PC-3 (cell line): Measurements from ENCODE around the gene ADAM23. TPM values are rescaled to one million over a fixed set of nuclear protein-coding genes. Genes with fewer than 3 reads are reported as not detected.

Experiments
- ATAC-seq: fragments of 200-7000 bp; cut with Tn5 transposase; 2 replicates; pipeline ENCODE4 v1.9.1; 2020; ENCODE audit warnings: mild to moderate bottlenecking, moderate library complexity
- BruUV-seq: library from RNA; stranded (reverse); fragments of 400-500 nt; replicated peaks from 2 replicates; lab custom pipeline; 2021; lab: Mats Ljungman, UMichigan
- CTCF ChIA-PET: fragments of 300-600 bp; sonication (Branson Sonifier 250); formaldehyde crosslinking; loops from one replicate; lab custom pipeline; 2022; ENCODE audit warnings: antibody characterized with exemption; lab: Charles Lee
- POLR2A ChIA-PET: fragments of 300-600 bp; sonication (Branson Sonifier 250); formaldehyde crosslinking; loops from one replicate; lab custom pipeline; 2022; ENCODE audit warnings: antibody characterized with exemption; ENCODE audit not compliant: unreplicated experiment; lab: Charles Lee
- DNase-seq: peaks from one replicate; pipeline ENCODE4 v3.0.0-alpha.2; 2015
- H2AFZ ChIP-seq: fragments of 300-600 bp; sonication (generic); 2 replicates; pipeline ENCODE4 v1.6.0; 2016; ENCODE audit warnings: antibody characterized with exemption, low read length
- H3F3A ChIP-seq: fragments of 300-600 bp; sonication (generic); one replicate; pipeline ENCODE4 v1.6.0; 2017; ENCODE audit warnings: antibody characterized with exemption, low read length, control low read depth, mild to moderate bottlenecking; ENCODE audit not compliant: unreplicated experiment
- H3K27ac ChIP-seq: fragments of 300-600 bp; sonication (generic); 2 replicates; pipeline ENCODE4 v1.5.1; 2016; ENCODE audit warnings: mild to moderate bottlenecking, low read length
- H3K27me3 ChIP-seq: fragments of 300-600 bp; sonication (generic); 2 replicates; pipeline ENCODE4 v1.6.1; 2016; ENCODE audit warnings: low read length, mixed read lengths
- H3K36me3 ChIP-seq: fragments of 300-600 bp; sonication (generic); 2 replicates; pipeline ENCODE4 v1.6.1; 2016; ENCODE audit warnings: low read depth, mixed run types, low read length, mixed read lengths
- H3K4me1 ChIP-seq: fragments of 300-600 bp; sonication (generic); 2 replicates; pipeline ENCODE4 v1.5.1; 2016; ENCODE audit warnings: low read length; ENCODE audit not compliant: insufficient read depth
- H3K4me2 ChIP-seq: fragments of 300-600 bp; sonication (generic); 2 replicates; pipeline ENCODE4 v1.6.0; 2016; ENCODE audit warnings: low read length
- H3K4me3 ChIP-seq: fragments of 300-600 bp; sonication (generic); 2 replicates; pipeline ENCODE4 v1.5.1; 2016; ENCODE audit warnings: mild to moderate bottlenecking, low read length, mixed read lengths
- H3K79me2 ChIP-seq: fragments of 300-600 bp; sonication (generic); 2 replicates; pipeline ENCODE4 v1.6.1; 2017; ENCODE audit warnings: low read length, mixed read lengths
- H3K9ac ChIP-seq: fragments of 300-600 bp; sonication (generic); 2 replicates; pipeline ENCODE4 v1.6.0; 2016; ENCODE audit warnings: mild to moderate bottlenecking, low read length
- H3K9me2 ChIP-seq: fragments of 300-600 bp; sonication (generic); replicated peaks from 2 replicates; pipeline ENCODE4 v1.6.1; 2016; ENCODE audit warnings: mixed run types, low read length, mixed read lengths
- H3K9me3 ChIP-seq: fragments of 300-600 bp; sonication (generic); 2 replicates; pipeline ENCODE4 v1.6.1; 2016; ENCODE audit warnings: low read length, mixed read lengths
- H4K20me1 ChIP-seq: fragments of 300-600 bp; sonication (generic); 2 replicates; pipeline ENCODE4 v1.6.1; 2016; ENCODE audit warnings: low read length, mixed read lengths
- CTCF ChIP-seq: fragments of 300-600 bp; sonication (generic); conservative IDR thresholded peaks from 2 replicates; pipeline ENCODE4 v1.5.1; 2017; ENCODE audit warnings: antibody characterized with exemption, low read depth, mild to moderate bottlenecking, low read length
- EZH2 ChIP-seq: fragments of 300-600 bp; sonication (generic); IDR thresholded peaks from one replicate; pipeline ENCODE4 v1.6.1; 2017; ENCODE audit warnings: antibody characterized with exemption, mild to moderate bottlenecking, low read length; ENCODE audit not compliant: unreplicated experiment
- EZH2phosphoT487 ChIP-seq: fragments of 300-600 bp; sonication (generic); IDR thresholded peaks from 2 replicates; pipeline ENCODE4 v1.6.1; 2018; ENCODE audit warnings: mild to moderate bottlenecking, antibody characterized with exemption, low read length, borderline replicate concordance
- intact Hi-C: fragments of 100-400 bp; cut with micrococcal nuclease; formaldehyde crosslinking; loops from 2 replicates; pipeline ENCODE4 v1.9.0; 2023
- total RNA-seq: library from RNA; depleted of rRNA; stranded (reverse); fragments of >200 nt; gene quantifications from 2 replicates; pipeline ENCODE4 v1.2.3, GENCODE V29; 2014

The ADAM23 gene
- total RNA-seq, 1 experiment from 2014 or later: 0.22 TPM

GRCh38 chr2:206572725-206573124 lies 129.4 kb downstream of the ADAM23 start:
- no TSS peak for BruUV-seq
- Histone ChIP-seq H4K20me1 (no peaks in the 10 kb centered on the region), H3K27ac (no peak overlapping the region), H3K4me3 (no peak overlapping the region), H3K4me2 (no peak overlapping the region), H3K4me1 (no peaks in the 10 kb centered on the region), H3K36me3 (no peaks in the 10 kb centered on the region), H2AFZ (no peak overlapping the region), H3K27me3 (no peaks in the 10 kb centered on the region), H3K9me3 (no peaks in the 10 kb centered on the region), H3F3A (no peaks in the 10 kb centered on the region), H3K9ac (no peak overlapping the region), H3K79me2 (no peaks in the 10 kb centered on the region), H3K9me2 (no peaks in the 10 kb centered on the region)
- ATAC-seq (no peak), DNase-seq (peak; percentile 19)
- CTCF ChIA-PET: no interaction called here
- intact Hi-C loops: no loop called here
- TF ChIP-seq CTCF (no peak), EZH2phosphoT487 (no peak), EZH2 (no peak)
- POLR2A ChIA-PET: no interaction called here

- Histone ChIP-seq H3K9ac (no peak overlapping the region), H3K4me1 (no peaks in the 10 kb centered on the region), H3K9me2 (no peaks in the 10 kb centered on the region), H3K36me3 (no peaks in the 10 kb centered on the region), H3K79me2 (no peaks in the 10 kb centered on the region), H3K27ac (no peak overlapping the region), H3K4me3 (no peak overlapping the region), H3K27me3 (no peaks in the 10 kb centered on the region), H3F3A (no peaks in the 10 kb centered on the region), H3K4me2 (no peak overlapping the region), H4K20me1 (no peaks in the 10 kb centered on the region), H2AFZ (no peak overlapping the region), H3K9me3 (no peaks in the 10 kb centered on the region)
- no TSS peak for BruUV-seq
- TF ChIP-seq EZH2: no peak
- no peak for TF ChIP-seq EZH2phosphoT487
- no peak for TF ChIP-seq CTCF
- no peak for DNase-seq
- intact Hi-C loops: no loop called here
- ATAC-seq: no peak
- POLR2A ChIA-PET: no interaction called here
- CTCF ChIA-PET: no interaction called here
These were observed 130.5 kb downstream of the ADAM23 start for GRCh38 chr2:206573793-206574192.

- CTCF ChIA-PET: no interaction called here
- H3K4me1 ChIP-seq: peaks cover 7% of the 10 kb centered on the region; the same call in 1 of the 2 replicates
- no peak overlapping the region for H3K27ac ChIP-seq
- H2AFZ ChIP-seq: peak overlapping the region; percentile 74
- H4K20me1 ChIP-seq: no peaks in the 10 kb centered on the region
- no peak overlapping the region for H3K4me3 ChIP-seq
- no peaks in the 10 kb centered on the region for H3K9me2 ChIP-seq
- POLR2A ChIA-PET: no interaction called here
- H3K27me3 ChIP-seq: no peaks in the 10 kb centered on the region
- H3F3A ChIP-seq: no peaks in the 10 kb centered on the region
- no peaks in the 10 kb centered on the region for H3K9me3 ChIP-seq
- TF ChIP-seq EZH2phosphoT487: no peak
- no peak for TF ChIP-seq EZH2
- no peak for TF ChIP-seq CTCF
- H3K36me3 ChIP-seq: no peaks in the 10 kb centered on the region
- no TSS peak for BruUV-seq
- H3K4me2 ChIP-seq: no peak overlapping the region
- no peak overlapping the region for H3K9ac ChIP-seq
- H3K79me2 ChIP-seq: no peaks in the 10 kb centered on the region
- no peak for ATAC-seq
- peak; percentile 13 for DNase-seq
- intact Hi-C loops: no loop called here
These were observed 141.2 kb downstream of the ADAM23 start for GRCh38 chr2:206584323-206585116.
